Superior temporal gyrus (tissue), 1 donor: ENCODE results near the gene MYOF.
"Not testable (repeated sequence)": the region's sequence is repeated elsewhere in the genome, so short reads cannot be mapped to it uniquely, and the experiment has no call there.

ENCODE experiments used
- DNase-seq: peaks from one replicate; pipeline ENCODE4 v3.0.0-alpha.2; 2016; ENCODE audit errors: extremely low spot score

The MYOF gene

GRCh38 chr10:93485690-93486089 is 3.6 kb upstream of the MYOF start:
- DNase-seq: no peak

- no peak for DNase-seq
Measured at GRCh38 chr10:93481637-93482144, 443 bp downstream of the MYOF start.

- no peak for DNase-seq
Measured at GRCh38 chr10:93478873-93479272, 3.3 kb downstream of the MYOF start.

GRCh38 chr10:93476756-93477155 is 5.4 kb downstream of the MYOF start:
- DNase-seq: no peak

- DNase-seq: no peak
Measured at GRCh38 chr10:93475871-93476270, 6.3 kb downstream of the MYOF start.

- DNase-seq: no peak
Measured at GRCh38 chr10:93475227-93475626, 6.9 kb downstream of the MYOF start.

GRCh38 chr10:93473804-93474472 is 8.2 kb downstream of the MYOF start:
- DNase-seq: no peak

- no peak for DNase-seq
Measured at GRCh38 chr10:93473161-93473560, 9.0 kb downstream of the MYOF start.

- no peak for DNase-seq
Measured at GRCh38 chr10:93471110-93471651, 11.0 kb downstream of the MYOF start.

GRCh38 chr10:93469454-93469853 is 12.7 kb downstream of the MYOF start:
- DNase-seq: no peak

GRCh38 chr10:93468461-93469213 is 13.5 kb downstream of the MYOF start:
- no peak for DNase-seq

- not testable (repeated sequence) for DNase-seq
Measured at GRCh38 chr10:93467635-93468034, 14.5 kb downstream of the MYOF start.

- no peak for DNase-seq
Measured at GRCh38 chr10:93465806-93466675, 16.1 kb downstream of the MYOF start.

GRCh38 chr10:93464776-93465388 is 17.3 kb downstream of the MYOF start:
- DNase-seq: no peak

GRCh38 chr10:93463723-93464476 is 18.2 kb downstream of the MYOF start:
- DNase-seq: no peak

- no peak for DNase-seq
Measured at GRCh38 chr10:93462881-93463280, 19.3 kb downstream of the MYOF start.

GRCh38 chr10:93462371-93462770 is 19.8 kb downstream of the MYOF start:
- DNase-seq: no peak

GRCh38 chr10:93461807-93462178 is 20.3 kb downstream of the MYOF start:
- no peak for DNase-seq

GRCh38 chr10:93461109-93461806 is 20.9 kb downstream of the MYOF start:
- no peak for DNase-seq

GRCh38 chr10:93459466-93459865 is 22.7 kb downstream of the MYOF start:
- DNase-seq: no peak
